ENCODE measurements around the gene PSMC6. TPM values are rescaled to one million over a fixed set of nuclear protein-coding genes. Genes with fewer than 3 reads are reported as not detected.
A peak's percentile ranks its signal among the peaks of the same experiment; 100 is the strongest.

PSMC6 gene
- total RNA-seq, 2 experiments from 2014 or later: 85.4 to 98.3 TPM

DNA sequence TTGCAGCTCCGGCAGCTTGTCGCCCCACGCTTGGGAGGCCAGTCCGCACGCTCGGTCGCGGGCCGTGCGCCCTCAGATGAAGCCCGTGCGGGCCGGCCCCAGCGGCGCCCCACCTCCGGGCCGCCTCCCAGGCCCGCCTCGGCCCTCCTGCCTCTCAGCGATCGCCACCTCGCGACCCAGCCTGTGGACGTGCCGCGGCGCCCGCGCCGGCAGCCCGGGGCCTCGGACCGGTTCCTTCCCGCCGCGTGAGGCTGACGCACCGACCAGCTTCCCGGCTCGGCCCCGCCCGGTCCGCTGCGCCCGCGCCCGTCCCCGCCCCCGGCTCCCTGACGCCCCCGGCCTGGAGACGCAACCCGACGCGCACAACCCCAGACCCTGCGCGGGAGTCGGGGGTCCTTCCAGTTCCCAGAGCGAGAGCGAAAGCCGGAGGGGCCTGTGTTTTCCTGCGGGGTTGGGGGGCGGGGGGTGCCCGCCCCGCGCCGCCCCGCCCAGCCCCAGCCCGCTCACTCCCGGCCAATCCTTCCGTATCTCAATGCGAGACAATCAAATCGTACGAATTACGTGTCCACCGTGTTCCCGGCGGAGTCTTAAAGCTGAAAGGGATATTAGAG is 11.4 kb upstream of the PSMC6 start, which contains the start of gene ERO1A:
Gene ERO1A, minus strand, starts transcription at position 78 of the 611 bp plus-strand sequence. Its CDS starts 77 bp downstream, at position 1.
- peaks cover 34% of the 10 kb centered on the region for H3K4me1 ChIP-seq (ENCODE audit: insufficient read depth, low read length, poor library complexity, severe bottlenecking)
- no peaks in the 10 kb centered on the region for H3K9me2 ChIP-seq (ENCODE audit: insufficient read depth, low read length)
- peak within 1 kb of the TSS; percentile 89 for H3K4me2 ChIP-seq (ENCODE audit: low read length)
- H3K79me2 ChIP-seq (ENCODE audit: insufficient read depth, low read depth, low read length): peaks cover 49% of the 10 kb centered on the region
- peak within 1 kb of the TSS; percentile 64 for H2AFZ ChIP-seq (ENCODE audit: low read length)
- TF ChIP-seq EZH2phosphoT487 (IDR thresholded peaks at IDR 0.05; ENCODE audit: borderline replicate concordance, low read depth, low read length): no peak
- H3K27ac ChIP-seq (ENCODE audit: low read depth, low read length, poor library complexity, severe bottlenecking): peak within 1 kb of the TSS; percentile 75
- ChIA-PET POLR2A (interaction anchor here (0.6 to 1.7 kb wide), 8 partner anchors 9 to 578 kb away, joined by 3 to 7 read pairs (median 4); no protein-coding TSS in a partner anchor), CTCF (ENCODE audit: unreplicated experiment) (no interaction called here)
- intact Hi-C loops (cut with micrococcal nuclease; ENCODE audit: unreplicated experiment): loop anchor here (1.0 to 2.0 kb wide), 3 partner anchors 34 to 143 kb away; partner anchors contain the start of genes GNPNAT1, GPR137C and TXNDC16
- peak within 1 kb of the TSS; percentile 93 for H3K4me3 ChIP-seq (ENCODE audit: low read depth, low read length, poor library complexity, severe bottlenecking)
- H4K20me1 ChIP-seq (ENCODE audit: insufficient read depth, low read length): peaks cover 25% of the 10 kb centered on the region
- no peaks in the 10 kb centered on the region for H3K9me3 ChIP-seq (ENCODE audit: low read length)
- peaks cover 12% of the 10 kb centered on the region for H3K36me3 ChIP-seq (ENCODE audit: insufficient read depth, low read length)
- peak; percentile 76 for DNase-seq (ENCODE audit: low spot score)
- no TSS peak for BruUV-seq (replicated peaks)

DNA sequence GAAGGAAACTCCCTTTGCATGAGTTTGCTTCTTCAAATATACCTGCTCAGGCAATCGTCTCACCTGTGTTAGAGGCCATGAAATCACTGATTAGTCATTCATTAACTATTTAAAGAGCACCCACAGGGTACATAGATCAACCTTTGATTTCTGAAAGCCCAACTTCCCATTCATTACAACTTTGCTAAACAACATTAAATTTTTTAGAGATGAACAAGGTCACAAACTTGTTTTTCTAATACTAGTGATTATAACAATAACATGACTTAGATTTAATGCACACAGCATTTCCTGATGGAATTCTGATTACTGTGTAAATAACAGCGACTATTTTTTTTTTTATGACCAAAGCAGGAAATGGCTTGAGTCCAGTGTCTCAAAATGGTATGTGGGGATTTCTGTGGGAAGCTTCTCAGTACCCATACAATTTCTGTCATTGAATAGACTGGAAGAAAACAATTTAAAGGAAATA is 6.3 kb upstream of the PSMC6 start:
- CTCF ChIA-PET (ENCODE audit: unreplicated experiment): no interaction called here
- TF ChIP-seq CTCF (conservative IDR thresholded peaks at IDR 0.05; ENCODE audit: low read length) (no peak), EZH2phosphoT487 (IDR thresholded peaks at IDR 0.05; ENCODE audit: borderline replicate concordance, low read depth, low read length) (no peak)
- Histone ChIP-seq H3K4me3 (ENCODE audit: low read depth, low read length, poor library complexity, severe bottlenecking) (no peak overlapping the region), H3K4me2 (ENCODE audit: low read length) (no peak overlapping the region), H3K9me3 (ENCODE audit: low read length) (no peaks in the 10 kb centered on the region), H2AFZ (ENCODE audit: low read length) (peak overlapping the region; percentile 82), H3K9me2 (ENCODE audit: insufficient read depth, low read length) (no peaks in the 10 kb centered on the region), H3K27ac (ENCODE audit: low read depth, low read length, poor library complexity, severe bottlenecking) (no peak overlapping the region), H3K4me1 (ENCODE audit: insufficient read depth, low read length, poor library complexity, severe bottlenecking) (peaks cover 15% of the 10 kb centered on the region), H3K79me2 (ENCODE audit: insufficient read depth, low read depth, low read length) (peaks cover 6% of the 10 kb centered on the region; the same call in 1 of the 2 replicates), H4K20me1 (ENCODE audit: insufficient read depth, low read length) (no peaks in the 10 kb centered on the region), H3K36me3 (ENCODE audit: insufficient read depth, low read length) (no peaks in the 10 kb centered on the region)
- POLR2A ChIA-PET: interaction anchor here (1.5 kb wide), 1 partner anchor 9 kb away, joined by 3 read pairs; no protein-coding TSS in a partner anchor
- BruUV-seq (replicated peaks): no TSS peak
- no peak for DNase-seq (ENCODE audit: low spot score)
- intact Hi-C loops (cut with micrococcal nuclease; ENCODE audit: unreplicated experiment): no loop called here

DNA sequence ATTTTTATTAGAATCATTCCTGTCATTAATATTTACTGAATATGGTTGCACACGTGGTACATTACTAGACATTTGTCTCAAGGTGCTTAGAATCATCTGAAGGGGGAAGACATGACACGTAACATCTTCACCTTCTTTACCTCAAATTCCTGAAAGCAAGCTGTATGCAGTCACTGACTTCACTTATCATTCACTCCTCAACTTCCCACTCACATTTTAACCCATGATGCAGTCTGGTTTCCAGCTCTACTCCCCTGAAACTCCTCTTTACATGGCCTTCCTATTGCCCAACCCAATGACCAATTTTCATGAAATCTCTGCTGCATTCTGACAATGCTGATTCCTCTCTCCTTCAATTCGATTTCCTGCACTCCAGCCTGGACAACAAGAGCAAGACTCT is 5.8 kb upstream of the PSMC6 start:
- Histone ChIP-seq H3K27ac (ENCODE audit: low read depth, low read length, poor library complexity, severe bottlenecking) (no peak overlapping the region), H3K9me3 (ENCODE audit: low read length) (no peaks in the 10 kb centered on the region), H3K9me2 (ENCODE audit: insufficient read depth, low read length) (no peaks in the 10 kb centered on the region), H2AFZ (ENCODE audit: low read length) (peak overlapping the region; percentile 82), H3K4me3 (ENCODE audit: low read depth, low read length, poor library complexity, severe bottlenecking) (no peak overlapping the region), H3K4me1 (ENCODE audit: insufficient read depth, low read length, poor library complexity, severe bottlenecking) (peaks cover 15% of the 10 kb centered on the region), H4K20me1 (ENCODE audit: insufficient read depth, low read length) (no peaks in the 10 kb centered on the region), H3K79me2 (ENCODE audit: insufficient read depth, low read depth, low read length) (peaks cover 2% of the 10 kb centered on the region; the same call in 1 of the 2 replicates), H3K36me3 (ENCODE audit: insufficient read depth, low read length) (no peaks in the 10 kb centered on the region), H3K4me2 (ENCODE audit: low read length) (no peak overlapping the region)
- intact Hi-C loops (cut with micrococcal nuclease; ENCODE audit: unreplicated experiment): no loop called here
- no TSS peak for BruUV-seq (replicated peaks)
- POLR2A ChIA-PET: interaction anchor here (1.5 kb wide), 1 partner anchor 9 kb away, joined by 3 read pairs; no protein-coding TSS in a partner anchor
- no peak for DNase-seq (ENCODE audit: low spot score)
- TF ChIP-seq EZH2phosphoT487 (IDR thresholded peaks at IDR 0.05; ENCODE audit: borderline replicate concordance, low read depth, low read length) (no peak), CTCF (conservative IDR thresholded peaks at IDR 0.05; ENCODE audit: low read length) (no peak)
- CTCF ChIA-PET (ENCODE audit: unreplicated experiment): no interaction called here
